ENCODE measurements around the gene SLC9A7.

The SLC9A7 gene

GRCh38 chrX:46637938-46638337, 121.0 kb downstream of the SLC9A7 start:
- no peak overlapping the region for H3K4me3 ChIP-seq (ENCODE audit: low read depth, low read length)
- no peak for DNase-seq (ENCODE audit: low read depth)
- TF ChIP-seq CTCF (conservative IDR thresholded peaks at IDR 0.05; ENCODE audit: low read depth, low read length), result no peak

GRCh38 chrX:46636223-46636622, 122.7 kb downstream of the SLC9A7 start:
- H3K4me3 ChIP-seq (ENCODE audit: low read depth, low read length), result no peak overlapping the region
- no peak for DNase-seq (ENCODE audit: low read depth)
- no peak for TF ChIP-seq CTCF (conservative IDR thresholded peaks at IDR 0.05; ENCODE audit: low read depth, low read length)

- no peak for TF ChIP-seq CTCF (conservative IDR thresholded peaks at IDR 0.05; ENCODE audit: low read depth, low read length)
Measured at GRCh38 chrX:46635186-46635585, 123.7 kb downstream of the SLC9A7 start.

GRCh38 chrX:46634577-46634976, 124.3 kb downstream of the SLC9A7 start:
- DNase-seq (ENCODE audit: low read depth), result no peak
- H3K4me3 ChIP-seq (ENCODE audit: low read depth, low read length), result no peak overlapping the region
- no peak for TF ChIP-seq CTCF (conservative IDR thresholded peaks at IDR 0.05; ENCODE audit: low read depth, low read length)

More at GRCh38 chrX:46635186-46635585, 123.7 kb downstream of the SLC9A7 start:
- no peak overlapping the region for H3K4me3 ChIP-seq (ENCODE audit: low read depth, low read length)
- DNase-seq (ENCODE audit: low read depth), result no peak

GRCh38 chrX:46630141-46630540, 128.8 kb downstream of the SLC9A7 start:
- no peak for TF ChIP-seq CTCF (conservative IDR thresholded peaks at IDR 0.05; ENCODE audit: low read depth, low read length)
- peak; percentile 47 for DNase-seq (ENCODE audit: low read depth)
- H3K4me3 ChIP-seq (ENCODE audit: low read depth, low read length), result no peak overlapping the region

GRCh38 chrX:46628460-46629371, 130.2 kb downstream of the SLC9A7 start:
- DNase-seq (ENCODE audit: low read depth), result peak; percentile 84
- TF ChIP-seq CTCF (conservative IDR thresholded peaks at IDR 0.05; ENCODE audit: low read depth, low read length), result no peak
- no peak overlapping the region for H3K4me3 ChIP-seq (ENCODE audit: low read depth, low read length)

All from choroid plexus epithelial cell (primary cell).